Skin of body (tissue), 2 donors: ENCODE measurements around the gene SHLD1. TPM values are rescaled to one million over a fixed set of nuclear protein-coding genes. Genes with fewer than 3 reads are reported as not detected.
"Not testable (repeated sequence)": the region's sequence is repeated elsewhere in the genome, so short reads cannot be mapped to it uniquely, and the experiment has no call there.

Source experiments
- DNase-seq: peaks from one replicate; lab custom pipeline; 2025; lab: John Stamatoyannopoulos, UW
- total RNA-seq: library from RNA; depleted of rRNA; stranded (reverse); fragments of >200 nt; gene quantifications from one replicate; pipeline ENCODE4 v1.2.3, GENCODE V29; 2014

Gene SHLD1, protein sequence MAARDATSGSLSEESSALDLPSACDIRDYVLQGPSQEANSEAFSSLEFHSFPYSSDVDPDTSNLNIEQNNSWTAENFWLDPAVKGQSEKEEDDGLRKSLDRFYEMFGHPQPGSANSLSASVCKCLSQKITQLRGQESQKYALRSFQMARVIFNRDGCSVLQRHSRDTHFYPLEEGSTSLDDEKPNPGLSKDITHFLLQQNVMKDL
- 4.5 TPM for total RNA-seq

DNA sequence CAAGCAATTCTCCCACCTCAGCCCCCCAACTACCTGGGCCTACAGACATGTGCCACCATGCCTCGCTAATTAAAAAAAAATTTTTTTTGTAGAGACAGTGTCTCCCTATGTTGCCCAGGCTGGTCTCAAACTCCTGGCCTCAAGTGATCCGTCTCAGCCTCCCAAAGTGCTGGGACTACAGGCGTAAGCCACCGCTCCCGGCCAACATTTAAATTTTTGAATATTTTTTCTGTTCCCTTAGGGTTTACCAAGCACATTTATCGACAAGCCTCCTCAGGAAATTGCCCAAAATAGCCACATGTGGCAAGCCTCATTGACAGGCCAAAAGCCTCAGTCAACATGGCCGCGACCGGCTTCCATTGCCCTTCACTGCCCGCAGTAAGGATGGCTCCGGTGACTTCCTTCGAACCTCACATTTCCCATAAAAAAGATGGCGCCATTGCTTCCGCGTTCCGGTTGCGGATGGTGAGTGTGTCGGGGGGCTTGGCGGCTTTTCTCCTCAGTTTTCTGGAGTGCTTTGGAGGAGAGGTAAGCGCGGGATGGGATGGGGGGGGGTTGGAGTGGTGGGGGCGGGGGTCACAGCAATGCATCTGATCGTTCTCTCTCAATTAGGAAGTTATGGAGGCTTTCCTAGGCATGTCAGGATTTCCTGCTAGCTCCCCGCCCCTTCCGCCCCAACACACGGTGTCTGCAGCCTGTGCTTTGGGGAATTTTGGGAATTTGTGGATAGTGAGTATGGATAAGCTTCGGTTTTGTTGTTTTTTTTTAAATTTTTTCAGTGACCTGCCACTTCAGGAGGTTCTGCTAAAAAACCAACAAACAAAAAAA, at the start of gene SHLD1:
TSS of gene SHLD1 (plus strand) at position 450 of the 828 bp plus-strand sequence. CDS start 22,465 bp downstream, outside the sequence.
- DNase-seq, result peak; percentile 88

GRCh38 chr20:5702339-5702738, 47.9 kb upstream of the SHLD1 start:
- not testable (repeated sequence) for DNase-seq

- peak; percentile 3 for DNase-seq
Measured at GRCh38 chr20:5703681-5704101, 46.5 kb upstream of the SHLD1 start.

- DNase-seq, result no peak
Measured at GRCh38 chr20:5705827-5706226, 44.4 kb upstream of the SHLD1 start.

GRCh38 chr20:5706797-5707196, 43.4 kb upstream of the SHLD1 start:
- DNase-seq, result no peak

DNA sequence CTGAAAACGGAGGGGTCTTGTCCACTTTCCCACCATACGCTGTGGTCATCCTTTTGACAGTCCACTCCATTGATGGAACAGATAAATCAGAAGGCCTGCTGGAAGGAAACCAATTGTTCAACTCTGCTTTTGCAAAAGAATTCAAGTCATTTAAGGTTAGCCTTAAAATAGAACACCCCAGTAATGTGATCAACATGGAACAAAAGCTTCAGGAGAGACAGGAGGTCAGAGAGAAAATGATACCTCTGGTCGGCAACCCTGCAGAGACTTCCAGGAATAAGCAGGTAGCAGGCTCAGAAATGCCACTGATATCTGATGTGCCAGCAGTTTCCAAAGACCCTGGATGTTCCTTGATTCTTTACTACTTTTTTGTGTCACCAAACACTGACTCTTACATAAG, 39.6 kb upstream of the SHLD1 start:
- no peak for DNase-seq

DNA sequence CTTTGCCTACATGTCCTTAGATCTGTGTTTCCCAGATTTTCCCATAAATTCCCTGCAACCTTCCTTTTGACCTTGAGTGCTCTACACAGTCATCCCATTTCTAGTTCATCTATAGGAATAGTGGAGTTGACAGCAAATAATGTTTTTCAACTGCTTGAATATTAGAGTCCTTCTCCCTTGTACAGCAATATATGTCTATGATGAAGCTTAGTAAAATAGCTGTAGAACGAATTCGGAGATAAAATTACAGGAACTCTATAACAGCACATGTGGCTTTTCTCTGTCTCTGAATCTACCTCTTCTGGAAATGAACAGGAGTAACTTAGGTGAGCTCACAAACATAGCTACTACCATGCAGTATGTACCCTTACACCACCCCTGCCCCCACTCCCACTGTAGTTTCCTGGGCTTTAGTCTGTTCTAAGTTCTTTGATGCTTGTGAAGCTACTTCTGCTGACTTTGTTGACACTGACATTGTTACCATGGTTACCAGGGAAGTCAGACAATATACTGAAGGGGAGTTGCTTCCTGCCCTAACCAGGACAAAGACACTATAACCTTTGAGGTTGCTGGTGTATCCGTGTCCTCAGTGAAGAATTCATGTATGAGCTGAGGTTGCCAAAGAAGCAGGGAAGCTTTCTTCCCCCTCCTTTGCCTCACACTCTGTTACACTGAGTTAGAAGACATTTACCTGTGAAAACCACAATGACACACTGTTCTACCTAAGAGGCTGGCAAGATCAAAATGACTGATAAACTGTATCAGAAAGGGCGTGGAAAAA, 35.8 kb upstream of the SHLD1 start:
- DNase-seq, result peak; percentile 47

DNA sequence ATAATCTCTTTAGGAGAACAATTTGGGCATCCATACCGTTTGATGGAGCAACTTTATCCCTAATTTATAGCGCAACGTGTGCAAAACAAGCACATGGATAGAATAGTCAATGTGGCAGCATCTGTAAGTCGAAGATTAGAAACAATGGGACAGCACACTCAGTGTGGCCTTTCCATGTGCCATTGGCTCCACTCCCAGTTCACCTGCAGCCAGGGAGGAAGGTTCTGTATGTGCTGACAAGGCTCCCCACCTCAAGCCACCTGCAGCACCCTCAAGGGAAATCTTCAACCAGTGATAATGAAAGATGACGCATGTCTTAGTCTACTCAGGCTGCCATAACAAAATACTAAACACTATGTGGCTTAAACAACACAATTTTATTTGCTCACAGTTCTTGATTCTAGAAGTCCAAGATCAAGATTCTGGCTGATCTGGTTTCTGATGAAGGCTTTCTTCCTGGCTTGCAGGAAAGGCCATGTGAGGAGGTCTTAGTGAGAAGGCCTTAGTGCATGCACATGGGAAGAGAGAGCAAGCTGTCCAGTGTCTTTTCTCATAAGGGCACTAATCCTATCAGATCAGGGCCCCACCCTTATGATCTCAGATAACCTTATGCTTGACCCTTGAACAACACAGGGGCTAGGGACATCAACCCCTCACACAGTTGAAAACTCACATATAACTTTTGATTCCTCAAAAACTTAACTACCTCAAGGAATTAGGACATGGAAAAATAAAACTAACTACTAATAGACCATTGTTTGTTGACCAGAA, 34.9 kb upstream of the SHLD1 start:
- DNase-seq, result no peak

DNA sequence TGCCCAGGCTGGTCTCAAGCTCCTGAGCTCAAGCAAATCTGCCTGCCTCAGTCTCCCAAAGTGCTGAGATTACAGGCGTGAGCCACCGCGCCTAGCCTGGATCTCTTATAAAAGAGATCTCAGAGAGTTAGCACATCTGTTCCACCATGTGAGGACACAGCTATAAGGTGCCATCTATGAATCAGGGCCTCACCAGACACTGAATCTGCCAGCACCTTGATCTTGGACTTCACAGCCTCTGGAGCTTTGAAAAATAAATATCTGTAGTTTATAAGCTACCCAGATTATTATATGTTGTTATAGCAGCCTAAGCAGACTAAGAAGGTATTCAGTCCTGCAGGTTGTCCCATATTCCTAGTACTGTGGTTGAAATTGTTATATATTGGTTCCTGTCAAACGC, 33.2 kb upstream of the SHLD1 start:
- no peak for DNase-seq

DNA sequence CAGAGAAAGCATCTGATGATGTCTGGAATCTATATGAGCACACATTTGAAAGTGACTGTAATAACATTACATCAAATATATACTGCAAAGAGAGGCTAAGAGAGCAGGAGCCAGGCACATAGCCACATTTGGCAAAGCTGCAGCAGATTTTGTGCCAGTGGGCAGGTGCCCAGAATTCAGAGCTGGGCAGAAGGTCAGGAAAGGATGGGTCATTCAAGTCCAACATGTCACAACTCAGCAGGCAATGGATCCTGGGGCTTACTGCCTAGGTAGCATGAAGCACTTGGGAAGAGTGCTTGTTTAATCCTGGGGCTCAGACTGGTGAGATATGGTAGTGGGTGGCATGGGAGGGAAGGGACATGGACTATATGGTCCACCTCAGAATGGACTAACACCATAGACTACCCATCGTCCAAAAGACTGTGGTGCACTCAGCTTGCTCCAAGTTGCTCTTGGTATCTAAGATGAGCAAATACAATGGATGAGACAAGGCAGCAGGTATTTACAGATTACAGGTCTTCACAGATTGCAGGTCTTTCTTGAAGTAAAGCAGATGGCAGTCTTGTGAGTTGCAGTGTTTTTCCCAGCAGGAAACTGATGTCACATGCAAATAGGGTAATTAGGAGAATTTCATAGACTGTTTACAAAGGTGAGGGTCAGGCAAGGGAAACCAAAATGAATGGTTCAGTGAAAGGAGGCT, 31.2 kb upstream of the SHLD1 start:
- no peak for DNase-seq

DNA sequence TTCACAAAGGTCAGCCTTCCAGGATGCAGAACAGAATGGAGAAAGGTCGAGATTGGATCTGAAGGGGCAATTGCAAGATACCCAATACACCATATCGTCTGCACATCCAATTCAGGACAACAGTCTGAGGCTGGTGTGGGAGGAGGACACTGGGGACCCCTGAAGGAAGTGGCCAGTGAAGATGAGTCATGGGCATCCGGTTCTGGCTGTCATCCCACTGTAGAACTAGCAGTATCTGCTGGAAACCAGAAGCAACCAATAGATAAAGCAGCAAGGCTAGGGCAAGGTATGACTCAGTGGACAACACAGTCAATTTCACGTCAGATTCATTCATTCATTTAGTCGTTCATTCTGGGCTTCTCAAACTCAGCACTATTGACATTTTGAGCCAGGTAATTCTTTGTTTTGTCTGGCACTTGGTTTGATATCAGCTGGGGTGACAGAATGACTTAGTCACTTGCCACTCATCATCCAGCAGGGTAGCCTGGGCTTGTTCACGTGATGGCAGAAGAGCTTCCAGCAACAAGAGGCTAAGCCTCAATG, 30.3 kb upstream of the SHLD1 start:
- DNase-seq, result no peak

DNA sequence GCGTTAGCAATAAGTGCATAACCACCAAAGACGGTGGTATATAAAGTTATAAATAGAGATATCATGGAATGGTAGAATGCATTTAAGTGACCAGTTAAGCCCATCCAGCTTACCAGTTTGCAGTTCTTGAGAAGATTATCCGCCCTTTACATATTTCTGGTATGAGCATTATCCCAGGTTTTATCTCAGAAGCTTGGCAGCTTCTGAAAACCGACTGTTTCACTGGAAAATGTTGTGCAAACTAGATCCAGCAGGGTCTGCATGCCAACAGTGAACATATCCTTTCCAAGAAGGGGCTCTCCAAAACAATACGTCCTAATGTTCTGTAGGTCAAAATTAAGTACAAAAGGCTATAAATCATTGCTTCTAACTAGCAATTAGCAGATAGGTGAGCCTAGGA, 29.5 kb upstream of the SHLD1 start:
- no peak for DNase-seq

- DNase-seq, result not testable (repeated sequence)
Measured at GRCh38 chr20:5721356-5721755, 28.8 kb upstream of the SHLD1 start.

- DNase-seq, result no peak
Measured at GRCh38 chr20:5722927-5723326, 27.3 kb upstream of the SHLD1 start.

GRCh38 chr20:5725183-5725463, 25.1 kb upstream of the SHLD1 start:
- DNase-seq, result not testable (repeated sequence)

DNA sequence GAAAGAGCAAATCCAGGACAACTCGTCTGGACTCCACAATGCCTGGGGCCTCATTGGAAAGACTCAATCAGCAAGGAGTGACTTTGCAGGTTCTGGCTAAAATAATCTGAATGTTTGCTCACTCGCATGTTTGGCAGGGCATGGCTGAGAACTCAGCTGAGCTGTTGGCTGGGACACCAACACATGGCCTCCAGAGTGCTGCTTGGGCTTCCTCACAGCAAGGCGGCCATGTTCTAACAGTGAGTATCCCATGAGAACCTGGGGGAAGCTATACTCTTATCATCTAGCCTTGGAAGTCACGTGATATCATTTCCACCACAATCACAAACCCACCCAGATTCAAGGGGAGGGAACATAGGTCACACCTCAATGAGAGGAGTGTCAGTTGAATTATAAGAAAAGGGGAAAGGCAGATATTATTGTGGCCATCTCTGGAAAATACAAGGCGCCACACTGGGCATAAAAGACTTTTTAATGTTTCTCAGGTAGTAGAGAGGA, 23.1 kb upstream of the SHLD1 start:
- DNase-seq, result no peak

DNA sequence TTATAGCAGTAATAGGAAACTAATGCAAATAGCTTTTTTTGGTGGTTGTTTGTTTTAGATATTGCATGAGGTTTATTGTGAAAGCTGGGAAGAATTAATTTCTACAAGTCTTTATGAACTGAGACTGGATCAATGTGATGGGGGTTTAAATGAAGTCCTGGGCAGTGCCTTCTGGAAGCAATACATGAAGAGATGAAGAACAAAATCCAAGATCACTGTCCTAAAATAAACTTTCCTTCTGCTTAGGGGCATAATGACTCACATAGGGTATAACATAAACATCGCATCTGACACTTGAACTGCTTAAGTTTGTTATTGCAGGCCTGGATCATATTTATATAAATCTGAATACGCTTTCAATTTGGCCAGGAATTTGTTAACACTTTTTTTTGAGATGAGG, 20.9 kb upstream of the SHLD1 start:
- DNase-seq, result peak; percentile 3

DNA sequence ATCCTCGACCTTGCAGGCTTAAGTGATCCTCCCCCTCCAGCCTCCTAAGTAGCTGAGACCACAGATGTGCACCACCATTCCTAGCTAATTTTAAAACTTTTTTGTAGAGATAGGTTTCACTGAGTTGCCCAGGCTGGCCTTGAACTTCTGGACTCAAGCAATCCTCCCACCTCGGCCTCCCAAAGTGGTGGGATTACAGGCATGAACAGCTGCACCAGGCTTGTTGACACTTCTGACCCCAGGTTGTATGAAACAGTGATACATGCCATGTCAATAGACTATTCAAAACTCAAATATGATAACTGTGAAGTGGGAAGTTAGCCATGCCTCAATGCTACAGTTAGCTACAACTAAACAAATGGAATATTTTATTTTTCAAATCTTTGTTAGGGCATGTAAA, 20.1 kb upstream of the SHLD1 start:
- DNase-seq, result no peak

DNA sequence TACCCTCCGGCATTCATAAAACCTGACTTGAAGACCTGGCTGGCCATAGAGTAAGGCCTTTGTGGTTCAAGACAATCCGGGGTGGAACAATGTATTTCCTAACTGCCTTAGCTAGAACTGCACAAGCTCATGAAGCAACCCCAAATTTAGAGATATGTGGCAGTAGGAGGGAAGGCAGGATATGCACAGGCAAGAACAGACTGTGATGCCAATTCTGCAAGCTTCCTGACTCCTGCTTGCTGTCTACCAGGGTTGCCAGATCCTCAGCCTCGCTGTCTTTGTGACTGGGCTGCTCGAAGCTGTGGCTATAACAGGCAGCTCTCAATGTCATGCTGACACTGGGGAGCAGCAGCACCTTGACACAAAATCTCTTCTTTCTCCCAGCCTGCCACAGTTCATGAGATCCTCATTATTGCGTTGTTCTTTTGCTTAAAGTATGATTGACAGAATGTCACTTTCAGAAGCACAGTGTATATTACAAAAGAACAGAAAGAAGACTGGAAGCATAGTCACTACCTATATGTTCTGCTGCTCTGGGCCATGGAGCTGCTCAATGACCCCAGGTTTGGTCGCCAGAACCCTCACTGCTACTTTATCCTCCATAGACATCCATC, 18.3 kb upstream of the SHLD1 start:
- DNase-seq, result no peak

DNA sequence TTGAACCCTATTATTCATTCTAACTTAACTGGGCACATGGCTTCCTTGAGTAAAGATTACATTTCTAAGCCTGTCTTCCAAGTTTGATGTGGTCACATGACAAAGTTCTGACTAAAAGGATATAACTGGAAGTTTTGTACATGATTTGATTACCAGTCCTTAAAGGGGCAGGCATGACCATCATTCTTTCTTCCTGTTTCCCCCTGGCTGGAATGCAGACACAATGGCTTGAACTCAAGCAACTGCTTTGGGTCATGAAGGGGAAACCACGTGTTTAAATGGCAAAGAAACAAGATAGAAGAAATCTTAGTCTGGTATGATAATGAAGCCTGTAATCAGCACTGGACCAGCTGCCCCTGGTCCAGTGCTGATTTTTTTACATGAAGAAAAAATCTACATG, 15.6 kb upstream of the SHLD1 start:
- DNase-seq, result no peak
